ENCODE data around the gene NLGN1. TPM values are rescaled to one million over a fixed set of nuclear protein-coding genes. Genes with fewer than 3 reads are reported as not detected.

NLGN1 gene
- total and polyA plus RNA-seq, 2 of the 8 experiments (the other 6 are each of a cell fraction or from before 2014, with no cell fraction given): 7.8 to 14.8 TPM

- 98% methylated on average over 3 of the region's 3 CpGs; no CpG with 5 or more reads in 1 of the 2 experiments for WGBS, 2 experiments (ENCODE audit: extremely low coverage in 1 of 2, insufficient coverage in 1 of 2, insufficient read length in 1 of 2, insufficient replicate concordance in 2 of 2, low coverage in 1 of 2, low lambda C conversion rate in 2 of 2, missing lambda C conversion rate in 1 of 2)
- no peak overlapping the region for H4K8ac ChIP-seq (ENCODE audit: extremely low read depth, insufficient read depth, low read length)
- no peak overlapping the region for H3K4ac ChIP-seq (replicated peaks; ENCODE audit: insufficient read length, low read depth, low read length)
- H4K91ac ChIP-seq (replicated peaks; ENCODE audit: insufficient read length, low read length): no peak overlapping the region
- ChIA-PET POLR2A (ENCODE audit: partially characterized antibody) (no interaction called here), CTCF (ENCODE audit: partially characterized antibody) (no interaction called here)
- H2BK5ac ChIP-seq (ENCODE audit: low read depth, low read length): no peak overlapping the region
- no peak overlapping the region; a peak in 1 of 7 replicates for H3K9ac ChIP-seq (replicated peaks in 1 of 4; ENCODE audit: extremely low read depth in 1 of 4, low read depth in 3 of 4, low read length in 3 of 4)
- DNase-seq (ENCODE audit: low read depth in 1 of 2, low spot score in 2 of 2) (no peak), FAIRE-seq (no peak)
- H2AFZ ChIP-seq (ENCODE audit: low read length): no peak overlapping the region
- H2BK15ac ChIP-seq (ENCODE audit: low read length): no peak overlapping the region
- H3K4me1 ChIP-seq (replicated peaks in 1 of 4; ENCODE audit: control insufficient read depth in 3 of 4, insufficient read depth in 4 of 4, low read length in 3 of 4): no peaks in the 10 kb centered on the region
- H2BK120ac ChIP-seq (replicated peaks; ENCODE audit: low read depth, low read length): no peak overlapping the region
- H3K23ac ChIP-seq (ENCODE audit: insufficient read length): no peak overlapping the region
- no peak overlapping the region for H2AK5ac ChIP-seq (ENCODE audit: low read depth, low read length)
- H4K20me1 ChIP-seq (replicated peaks in 1 of 2; ENCODE audit: control insufficient read depth in 1 of 2, insufficient read depth in 2 of 2, low read length in 2 of 2): no peaks in the 10 kb centered on the region
- no peak overlapping the region for H3K27ac ChIP-seq (ENCODE audit: low read depth, low read length)
- H3K79me2 ChIP-seq (ENCODE audit: control insufficient read depth in 1 of 2, insufficient read depth in 2 of 2, low read length in 2 of 2): no peaks in the 10 kb centered on the region
- no peak overlapping the region for H3K14ac ChIP-seq (ENCODE audit: insufficient read length)
- H3K23me2 ChIP-seq (ENCODE audit: low read depth, low read length): no peaks in the 10 kb centered on the region
- no peaks in the 10 kb centered on the region for H3K27me3 ChIP-seq (replicated peaks in 1 of 4; ENCODE audit: control insufficient read depth in 3 of 4, extremely low read depth in 1 of 4, insufficient read depth in 3 of 4, low read length in 3 of 4)
- no peak overlapping the region for H2BK20ac ChIP-seq (ENCODE audit: low read length)
- no peak overlapping the region for H4K5ac ChIP-seq (ENCODE audit: insufficient read length, low read depth, low read length)
- no peaks in the 10 kb centered on the region for H3K9me3 ChIP-seq (ENCODE audit: insufficient read depth in 2 of 2, low read depth in 1 of 2, low read length in 1 of 2)
- no peak overlapping the region for H3K56ac ChIP-seq (replicated peaks; ENCODE audit: insufficient read length, low read depth, low read length)
- H3K18ac ChIP-seq (ENCODE audit: extremely low read depth, low read length): no peak overlapping the region
- no peaks in the 10 kb centered on the region for H3K36me3 ChIP-seq (ENCODE audit: control insufficient read depth in 2 of 4, insufficient read depth in 4 of 4, low read length in 3 of 4)
- H3K4me2 ChIP-seq (ENCODE audit: insufficient read depth in 1 of 2, low read depth in 2 of 2, low read length in 2 of 2): no peak overlapping the region
- H3K4me3 ChIP-seq (ENCODE audit: extremely low read depth in 1 of 4, insufficient read depth in 2 of 4, low read depth in 3 of 4, low read length in 4 of 4): no peak overlapping the region
- H3K79me1 ChIP-seq (ENCODE audit: low read depth, low read length): no peaks in the 10 kb centered on the region
- H2BK12ac ChIP-seq (ENCODE audit: low read depth, low read length): no peak overlapping the region
- TF ChIP-seq POLR2A (IDR thresholded peaks at IDR 0.05; ENCODE audit: control extremely low read depth in 1 of 2, low read depth in 2 of 2, low read length in 2 of 2): no peak
- no peak for TF ChIP-seq TAF7 (optimal IDR thresholded peaks at IDR 0.05; ENCODE audit: borderline replicate concordance, low read depth, low read length)
- no peak for TF ChIP-seq EZH2 (IDR thresholded peaks at IDR 0.05; ENCODE audit: low read depth, low read length, severe bottlenecking)
- TF ChIP-seq ATF2 (IDR thresholded peaks at IDR 0.05; ENCODE audit: low read length): no peak
- TF ChIP-seq USF2 (IDR thresholded peaks at IDR 0.05; ENCODE audit: low read length): no peak
- no peak for TF ChIP-seq EP300 (IDR thresholded peaks at IDR 0.05; ENCODE audit: borderline replicate concordance in 1 of 2, low read depth in 2 of 2, low read length in 2 of 2)
- no peak for TF ChIP-seq SIRT6 (IDR thresholded peaks at IDR 0.05; ENCODE audit: low read length)
- TF ChIP-seq MAX (IDR thresholded peaks at IDR 0.05): no peak
- TF ChIP-seq GTF2F1 (IDR thresholded peaks at IDR 0.05; ENCODE audit: borderline replicate concordance, low read depth, low read length): no peak
- no peak for TF ChIP-seq FOSL1 (IDR thresholded peaks at IDR 0.05; ENCODE audit: insufficient read depth, low read depth, low read length)
- no peak for TF ChIP-seq CTBP2 (IDR thresholded peaks at IDR 0.05; ENCODE audit: borderline replicate concordance, insufficient read depth, insufficient read length, low read length)
These were observed 328.0 kb downstream of the NLGN1 start for GRCh38 chr3:173725507-173725906.
